ENCODE results near the gene TNNI3K. TPM values are rescaled to one million over a fixed set of nuclear protein-coding genes. Genes with fewer than 3 reads are reported as not detected.

TNNI3K gene
- total RNA-seq, 1 donor from 2014 or later, result not detected

GRCh38 chr1:74380252-74380651 is 145.1 kb downstream of the TNNI3K start:
- intact Hi-C loops (cut with micrococcal nuclease), result no loop called here

- intact Hi-C loops (cut with micrococcal nuclease), result no loop called here
These were observed 153.7 kb downstream of the TNNI3K start for GRCh38 chr1:74388855-74389254.

- intact Hi-C loops (cut with micrococcal nuclease), result no loop called here
These were observed 157.0 kb downstream of the TNNI3K start for GRCh38 chr1:74392186-74392585.

- intact Hi-C loops (cut with micrococcal nuclease), result no loop called here
These were observed 157.7 kb downstream of the TNNI3K start for GRCh38 chr1:74392840-74393239.

- intact Hi-C loops (cut with micrococcal nuclease), result no loop called here
These were observed 160.4 kb downstream of the TNNI3K start for GRCh38 chr1:74395571-74395970.

- intact Hi-C loops (cut with micrococcal nuclease), result no loop called here
These were observed 161.3 kb downstream of the TNNI3K start for GRCh38 chr1:74396462-74396861.

- intact Hi-C loops (cut with micrococcal nuclease), result no loop called here
These were observed 161.7 kb downstream of the TNNI3K start for GRCh38 chr1:74396933-74397332.

GRCh38 chr1:74399249-74399648 is 164.1 kb downstream of the TNNI3K start:
- intact Hi-C loops (cut with micrococcal nuclease), result no loop called here

- intact Hi-C loops (cut with micrococcal nuclease), result no loop called here
These were observed 167.7 kb downstream of the TNNI3K start for GRCh38 chr1:74402873-74403272.

GRCh38 chr1:74403606-74404005 is 168.4 kb downstream of the TNNI3K start:
- intact Hi-C loops (cut with micrococcal nuclease), result no loop called here

GRCh38 chr1:74406759-74407158 is 171.6 kb downstream of the TNNI3K start:
- intact Hi-C loops (cut with micrococcal nuclease), result no loop called here

- intact Hi-C loops (cut with micrococcal nuclease), result no loop called here
These were observed 172.7 kb downstream of the TNNI3K start for GRCh38 chr1:74407902-74408301.

GRCh38 chr1:74412244-74412643 is 177.1 kb downstream of the TNNI3K start:
- intact Hi-C loops (cut with micrococcal nuclease), result no loop called here

GRCh38 chr1:74415935-74416334 is 180.7 kb downstream of the TNNI3K start:
- intact Hi-C loops (cut with micrococcal nuclease), result no loop called here

- intact Hi-C loops (cut with micrococcal nuclease), result no loop called here
These were observed 184.4 kb downstream of the TNNI3K start for GRCh38 chr1:74419611-74420010.

- intact Hi-C loops (cut with micrococcal nuclease), result no loop called here
These were observed 185.3 kb downstream of the TNNI3K start for GRCh38 chr1:74420467-74420866.

- intact Hi-C loops (cut with micrococcal nuclease), result no loop called here
These were observed 187.5 kb downstream of the TNNI3K start for GRCh38 chr1:74422421-74423292.

- intact Hi-C loops (cut with micrococcal nuclease), result no loop called here
These were observed 188.3 kb downstream of the TNNI3K start for GRCh38 chr1:74423471-74423870.

GRCh38 chr1:74425676-74426075 is 190.5 kb downstream of the TNNI3K start:
- intact Hi-C loops (cut with micrococcal nuclease), result no loop called here

GRCh38 chr1:74426208-74426937 is 191.2 kb downstream of the TNNI3K start:
- intact Hi-C loops (cut with micrococcal nuclease), result no loop called here

- intact Hi-C loops (cut with micrococcal nuclease), result no loop called here
These were observed 192.5 kb downstream of the TNNI3K start for GRCh38 chr1:74427681-74428080.

- intact Hi-C loops (cut with micrococcal nuclease), result no loop called here
These were observed 194.4 kb downstream of the TNNI3K start for GRCh38 chr1:74429580-74429979.
